K562 (cell line): Measurements from ENCODE around the gene VMP1. TPM values are rescaled to one million over a fixed set of nuclear protein-coding genes. Genes with fewer than 3 reads are reported as not detected.

Experiments
- ATAC-seq: fragments of 200-7000 bp; cut with Tn5 transposase; 3 replicates; pipeline ENCODE4 v1.9.1; 2020; ENCODE audit warnings: moderate library complexity
- BruUV-seq: library from RNA; stranded (reverse); fragments of 400-500 nt; replicated peaks from 2 replicates; lab custom pipeline; 2021; lab: Mats Ljungman, UMichigan
- CTCF ChIA-PET: fragments of 300-600 bp; formaldehyde crosslinking; extraction: SDS; loops from one replicate; lab custom pipeline; 2021; ENCODE audit warnings: low intra/inter-chr PET ratio; lab: Yijun Ruan, JAX
- POLR2A ChIA-PET: fragments of 300-600, 350-650 bp; sonication (Branson Sonifier 250); formaldehyde crosslinking; extraction: SDS; loops from one replicate; lab custom pipeline; 2021; ENCODE audit warnings: antibody characterized with exemption, inconsistent platforms; lab: Yijun Ruan, JAX
- DNase-seq, 4 experiments: peaks; one replicate each; pipeline versions ENCODE4 v3.0.0 to v3.0.0-alpha.2; 2011 to 2018; ENCODE audit warnings: low spot score in 3 of 4, mixed read lengths in 3 of 4; ENCODE audit errors: extremely low read depth in 1 of 4
- FAIRE-seq: peaks from 2 replicates; lab custom pipeline; 2011; peaks lifted over from hg19 to GRCh38; lab: Jason Lieb, UNC
- H2AFZ ChIP-seq: 2 replicates; pipeline ENCODE4 v1.6.0; 2011; ENCODE audit warnings: low read depth, low read length, control low read depth, inconsistent platforms
- H3K27ac ChIP-seq: fragments of 200-600 bp; 3 replicates; pipeline ENCODE4 v1.8.0; 2011; ENCODE audit warnings: low read depth, mild to moderate bottlenecking, control low read depth, inconsistent platforms, low read length, moderate library complexity, mixed read lengths; ENCODE audit errors: extremely low read depth
- H3K27me3 ChIP-seq, 2 experiments: fragments of 300-600 bp in 1 of 2; 2 replicates in 1 of 2; 3 replicates in 1 of 2; pipeline versions ENCODE4 v1.6.0 to v1.8.0; 2011; ENCODE audit warnings: inconsistent platforms in 2 of 2, low read length in 2 of 2, mild to moderate bottlenecking in 1 of 2, mixed read lengths in 1 of 2, moderate library complexity in 1 of 2; ENCODE audit not compliant: control insufficient read depth in 2 of 2, insufficient read depth in 2 of 2
- H3K36me3 ChIP-seq: fragments of 300-600 bp; 3 replicates; pipeline ENCODE4 v1.8.0; 2011; ENCODE audit warnings: mild to moderate bottlenecking, low read length, inconsistent platforms; ENCODE audit not compliant: control insufficient read depth, insufficient read depth
- H3K4me1 ChIP-seq, 2 experiments: fragments of 200-600 bp in 1 of 2; replicated peaks in 1 of 2; 2 replicates in 1 of 2; 3 replicates in 1 of 2; pipeline versions ENCODE4 v1.5.1 to v1.8.0; 2011; ENCODE audit warnings: inconsistent platforms in 2 of 2, low read length in 2 of 2, mild to moderate bottlenecking in 1 of 2, mixed read lengths in 1 of 2, moderate library complexity in 1 of 2; ENCODE audit not compliant: control insufficient read depth in 2 of 2, insufficient read depth in 2 of 2
- H3K4me2 ChIP-seq: 2 replicates; pipeline ENCODE4 v1.6.1; 2011; ENCODE audit warnings: low read length, control low read depth, inconsistent platforms, mixed read lengths; ENCODE audit not compliant: insufficient read depth
- H3K4me3 ChIP-seq: fragments of 200-600 bp; sonication (generic), shearing (Covaris generic); 2 replicates; pipeline ENCODE4 v1.5.1; 2016; ENCODE audit warnings: control low read depth, inconsistent platforms
- H3K79me2 ChIP-seq: fragments of 200-600 bp; 3 replicates; pipeline ENCODE4 v1.8.0; 2011; ENCODE audit warnings: low read length, inconsistent platforms; ENCODE audit not compliant: control insufficient read depth, insufficient read depth
- H3K9ac ChIP-seq, 2 experiments: 2 replicates each; pipeline versions ENCODE4 v1.6.0 to v1.6.1; 2011; ENCODE audit warnings: low read depth in 2 of 2, low read length in 2 of 2, control low read depth in 1 of 2, inconsistent platforms in 1 of 2, mild to moderate bottlenecking in 1 of 2, mixed read lengths in 1 of 2; ENCODE audit not compliant: insufficient read depth in 1 of 2
- H3K9me1 ChIP-seq: one replicate; pipeline ENCODE4 v1.6.0; 2011; ENCODE audit warnings: inconsistent platforms, mild to moderate bottlenecking, low read length, moderate library complexity; ENCODE audit not compliant: control insufficient read depth, insufficient read depth
- H3K9me3 ChIP-seq: replicated peaks from 2 replicates; pipeline ENCODE4 v1.5.1; 2011; ENCODE audit warnings: low read depth, low read length, inconsistent platforms; ENCODE audit not compliant: control insufficient read depth, insufficient read depth
- H4K20me1 ChIP-seq: replicated peaks from 2 replicates; pipeline ENCODE4 v1.6.1; 2011; ENCODE audit warnings: low read length, inconsistent platforms, mixed read lengths; ENCODE audit not compliant: control insufficient read depth, insufficient read depth
- FOXJ2 ChIP-seq: fragments of 200-800 bp; sonication (Bioruptor generic); IDR thresholded peaks from 2 replicates; pipeline ENCODE4 v1.6.1; 2016; ENCODE audit warnings: missing genetic modification characterization, missing compliant biosample characterization
- SAP30 ChIP-seq: fragments of 200-600 bp; sonication (generic); IDR thresholded peaks from 2 replicates; pipeline ENCODE4 v1.6.1; 2012; ENCODE audit warnings: borderline replicate concordance, low read depth, mild to moderate bottlenecking, moderate library complexity, low read length, control low read depth, inconsistent platforms; ENCODE audit not compliant: insufficient read depth, poor library complexity, severe bottlenecking
- STAG1 ChIP-seq: sonication (generic); formaldehyde crosslinking; IDR thresholded peaks from 2 replicates; pipeline ENCODE4 v1.5.0; 2020; ENCODE audit warnings: missing genetic modification reagents, borderline replicate concordance
- THRAP3 ChIP-seq: fragments of 450-650 bp; IDR thresholded peaks from 2 replicates; pipeline ENCODE4 v1.6.1; 2016; ENCODE audit warnings: mild to moderate bottlenecking, inconsistent platforms, borderline replicate concordance
- TRIM28 ChIP-seq: fragments of 450-650 bp; IDR thresholded peaks from 2 replicates; pipeline ENCODE4 v1.6.1; 2017
- ZNF134 ChIP-seq: fragments of 250-450 bp; sonication (Bioruptor Pico); conservative IDR thresholded peaks from 2 replicates; pipeline ENCODE4 v1.4.0; 2020
- ZNF212 ChIP-seq: fragments of 450-650 bp; formaldehyde crosslinking; IDR thresholded peaks from 2 replicates; pipeline ENCODE4 v1.4.0; 2020; ENCODE audit warnings: mild to moderate bottlenecking
- ZNF263 ChIP-seq: sonication (generic); formaldehyde crosslinking; IDR thresholded peaks from 2 replicates; pipeline ENCODE4 v1.8.0; 2022; ENCODE audit warnings: mild to moderate bottlenecking, missing genetic modification reagents, borderline replicate concordance
- ZNF668 ChIP-seq: fragments of 250-450 bp; sonication (Bioruptor Pico); IDR thresholded peaks from 2 replicates; pipeline ENCODE4 v1.8.0; 2022; ENCODE audit warnings: mild to moderate bottlenecking, inconsistent platforms
- WGBS: fragments of 100-300 bp; shearing (Covaris generic); methylation state at CpG from one replicate; pipeline ENCODE4 v1.1.6; 2016; ENCODE audit warnings: low coverage, mixed read lengths; ENCODE audit not compliant: insufficient coverage; ENCODE audit errors: missing lambda C conversion rate; 5-methylcytosine and 5-hydroxymethylcytosine counted together
- in situ Hi-C: fragments of 300-500 bp; cut with MboI; formaldehyde crosslinking; loops from 4 replicates; pipeline ENCODE4 v1.15.0; 2018; ENCODE audit warnings: inconsistent platforms, mixed read lengths
- intact Hi-C: fragments of 100-400 bp; cut with micrococcal nuclease; formaldehyde crosslinking; loops from 2 replicates; pipeline ENCODE4 v1.14.2; 2022
- polyA plus RNA-seq, 8 experiments: library from polyadenylated mRNA; depleted of rRNA in 4 of 8; stranded (reverse) in 5 of 8; unstranded in 3 of 8; fragments of >200 nt; fragmentation: Nextera tagmentation in 2 of 8; fragmentation: Illumina TruSeq in 1 of 8; extraction: Ambion mirVana in 2 of 8; extraction: Trizol in 1 of 8; gene quantifications; 2 replicates each; pipeline versions ENCODE4 v1.2.1 to v1.2.3, GENCODE V29; 2011 to 2014; ENCODE audit warnings: inconsistent platforms in 1 of 8, missing spikeins in 1 of 8
- total RNA-seq, 7 experiments: library from RNA; depleted of rRNA in 6 of 7; stranded (reverse); fragments of >200 nt in 6 of 7; fragmentation: Illumina TruSeq in 2 of 7; extraction: Trizol in 2 of 7; gene quantifications; 2 replicates each; pipeline versions ENCODE4 v1.2.1 to v1.2.3, GENCODE V29; 2011 to 2021; ENCODE audit warnings: low replicate concordance in 1 of 7
- TF ChIP-seq, protein P1 (sequence below): fragments of 250-450 bp; sonication (Bioruptor Pico); IDR thresholded peaks from 2 replicates; pipeline ENCODE4 v1.8.0; 2022; ENCODE audit warnings: moderate library complexity, mild to moderate bottlenecking, inconsistent platforms
- TF ChIP-seq, protein P2 (sequence below): fragments of 150-350 bp; IDR thresholded peaks from 2 replicates; pipeline ENCODE4 v1.6.1; 2014; ENCODE audit warnings: low read depth, mild to moderate bottlenecking, low read length, borderline replicate concordance
- TF ChIP-seq, protein P3 (sequence below): fragments of 200-400 bp; formaldehyde crosslinking; IDR thresholded peaks from 2 replicates; pipeline ENCODE4 v1.6.1; 2017; ENCODE audit warnings: mild to moderate bottlenecking, low read depth, low read length, moderate library complexity
- TF ChIP-seq, protein P4 (sequence below): fragments of 450-650 bp; formaldehyde crosslinking; IDR thresholded peaks from 2 replicates; pipeline ENCODE4 v1.4.0; 2020; ENCODE audit warnings: mild to moderate bottlenecking, moderate library complexity

The VMP1 gene
- total and polyA plus RNA-seq, 9 of the 15 experiments (the other 6 are each of a cell fraction or from before 2014, with no cell fraction given) = 123 to 304 (median 151) TPM

DNA sequence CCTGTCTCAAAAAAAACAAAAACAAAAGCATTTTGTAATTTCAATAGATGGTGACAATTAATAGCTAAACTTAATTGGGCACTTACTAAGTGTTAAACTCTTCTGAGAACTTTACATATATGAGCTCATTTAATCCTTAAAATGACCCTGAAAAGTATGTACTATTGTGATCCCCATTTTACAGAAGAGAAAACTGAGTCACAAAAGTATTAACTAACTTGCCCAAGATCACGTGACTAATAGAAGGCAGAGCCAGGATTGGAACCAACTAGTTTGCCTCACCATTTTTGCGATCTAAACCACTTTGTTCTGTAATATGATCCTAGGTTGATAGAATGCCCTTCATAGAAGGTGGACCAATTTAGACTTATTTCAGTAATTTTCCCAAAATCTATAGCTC, 26.2 kb downstream of the VMP1 start:
- no peak overlapping the region for H3K9ac ChIP-seq
- no TSS peak for BruUV-seq
- intact Hi-C loops = no loop called here
- peaks cover 33% of the 10 kb centered on the region; the same call in 2 of the 3 replicates for H3K36me3 ChIP-seq
- H3K27me3 ChIP-seq = no peaks in the 10 kb centered on the region
- FAIRE-seq = no peak
- in situ Hi-C loops = no loop called here
- H3K9me3 ChIP-seq = no peaks in the 10 kb centered on the region
- no peaks in the 10 kb centered on the region for H3K9me1 ChIP-seq
- ATAC-seq = no peak
- no peaks in the 10 kb centered on the region for H4K20me1 ChIP-seq
- H3K27ac ChIP-seq = no peak overlapping the region
- no peak overlapping the region for H3K4me3 ChIP-seq
- POLR2A ChIA-PET = interaction anchor here (1.0 kb wide), 1 partner anchor 10 kb away, joined by 5 read pairs; no protein-coding TSS in a partner anchor
- peaks cover 30% of the 10 kb centered on the region for H3K79me2 ChIP-seq
- CTCF ChIA-PET = no interaction called here
- WGBS = 94% methylated on average over 2 of the region's 2 CpGs
- no peak overlapping the region for H3K4me2 ChIP-seq
- H3K4me1 ChIP-seq = peaks cover 5 to 9% of the 10 kb centered on the region in 2 experiments; a peak in 3 of 5 replicates
- no peak for DNase-seq
- H2AFZ ChIP-seq = no peak overlapping the region
- TF ChIP-seq ZNF263 (CRISPR knock-in tag) (no peak), FOXJ2 (tag) (no peak), TRIM28 (no peak), SAP30 (no peak), THRAP3 (no peak), STAG1 (CRISPR knock-in tag) (no peak), ZNF212 (no peak), ZNF134 (no peak), ZNF668 (CRISPR knock-in tag) (no peak)
- TF ChIP-seq, protein P1, sequence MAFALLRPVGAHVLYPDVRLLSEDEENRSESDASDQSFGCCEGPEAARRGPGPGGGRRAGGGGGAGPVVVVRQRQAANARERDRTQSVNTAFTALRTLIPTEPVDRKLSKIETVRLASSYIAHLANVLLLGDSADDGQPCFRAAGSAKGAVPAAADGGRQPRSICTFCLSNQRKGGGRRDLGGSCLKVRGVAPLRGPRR (CRISPR knock-in tag) = no peak
- TF ChIP-seq, protein P2, sequence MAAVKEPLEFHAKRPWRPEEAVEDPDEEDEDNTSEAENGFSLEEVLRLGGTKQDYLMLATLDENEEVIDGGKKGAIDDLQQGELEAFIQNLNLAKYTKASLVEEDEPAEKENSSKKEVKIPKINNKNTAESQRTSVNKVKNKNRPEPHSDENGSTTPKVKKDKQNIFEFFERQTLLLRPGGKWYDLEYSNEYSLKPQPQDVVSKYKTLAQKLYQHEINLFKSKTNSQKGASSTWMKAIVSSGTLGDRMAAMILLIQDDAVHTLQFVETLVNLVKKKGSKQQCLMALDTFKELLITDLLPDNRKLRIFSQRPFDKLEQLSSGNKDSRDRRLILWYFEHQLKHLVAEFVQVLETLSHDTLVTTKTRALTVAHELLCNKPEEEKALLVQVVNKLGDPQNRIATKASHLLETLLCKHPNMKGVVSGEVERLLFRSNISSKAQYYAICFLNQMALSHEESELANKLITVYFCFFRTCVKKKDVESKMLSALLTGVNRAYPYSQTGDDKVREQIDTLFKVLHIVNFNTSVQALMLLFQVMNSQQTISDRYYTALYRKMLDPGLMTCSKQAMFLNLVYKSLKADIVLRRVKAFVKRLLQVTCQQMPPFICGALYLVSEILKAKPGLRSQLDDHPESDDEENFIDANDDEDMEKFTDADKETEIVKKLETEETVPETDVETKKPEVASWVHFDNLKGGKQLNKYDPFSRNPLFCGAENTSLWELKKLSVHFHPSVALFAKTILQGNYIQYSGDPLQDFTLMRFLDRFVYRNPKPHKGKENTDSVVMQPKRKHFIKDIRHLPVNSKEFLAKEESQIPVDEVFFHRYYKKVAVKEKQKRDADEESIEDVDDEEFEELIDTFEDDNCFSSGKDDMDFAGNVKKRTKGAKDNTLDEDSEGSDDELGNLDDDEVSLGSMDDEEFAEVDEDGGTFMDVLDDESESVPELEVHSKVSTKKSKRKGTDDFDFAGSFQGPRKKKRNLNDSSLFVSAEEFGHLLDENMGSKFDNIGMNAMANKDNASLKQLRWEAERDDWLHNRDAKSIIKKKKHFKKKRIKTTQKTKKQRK = no peak
- TF ChIP-seq, protein P3, sequence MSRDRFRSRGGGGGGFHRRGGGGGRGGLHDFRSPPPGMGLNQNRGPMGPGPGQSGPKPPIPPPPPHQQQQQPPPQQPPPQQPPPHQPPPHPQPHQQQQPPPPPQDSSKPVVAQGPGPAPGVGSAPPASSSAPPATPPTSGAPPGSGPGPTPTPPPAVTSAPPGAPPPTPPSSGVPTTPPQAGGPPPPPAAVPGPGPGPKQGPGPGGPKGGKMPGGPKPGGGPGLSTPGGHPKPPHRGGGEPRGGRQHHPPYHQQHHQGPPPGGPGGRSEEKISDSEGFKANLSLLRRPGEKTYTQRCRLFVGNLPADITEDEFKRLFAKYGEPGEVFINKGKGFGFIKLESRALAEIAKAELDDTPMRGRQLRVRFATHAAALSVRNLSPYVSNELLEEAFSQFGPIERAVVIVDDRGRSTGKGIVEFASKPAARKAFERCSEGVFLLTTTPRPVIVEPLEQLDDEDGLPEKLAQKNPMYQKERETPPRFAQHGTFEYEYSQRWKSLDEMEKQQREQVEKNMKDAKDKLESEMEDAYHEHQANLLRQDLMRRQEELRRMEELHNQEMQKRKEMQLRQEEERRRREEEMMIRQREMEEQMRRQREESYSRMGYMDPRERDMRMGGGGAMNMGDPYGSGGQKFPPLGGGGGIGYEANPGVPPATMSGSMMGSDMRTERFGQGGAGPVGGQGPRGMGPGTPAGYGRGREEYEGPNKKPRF = no peak
- TF ChIP-seq, protein P4, sequence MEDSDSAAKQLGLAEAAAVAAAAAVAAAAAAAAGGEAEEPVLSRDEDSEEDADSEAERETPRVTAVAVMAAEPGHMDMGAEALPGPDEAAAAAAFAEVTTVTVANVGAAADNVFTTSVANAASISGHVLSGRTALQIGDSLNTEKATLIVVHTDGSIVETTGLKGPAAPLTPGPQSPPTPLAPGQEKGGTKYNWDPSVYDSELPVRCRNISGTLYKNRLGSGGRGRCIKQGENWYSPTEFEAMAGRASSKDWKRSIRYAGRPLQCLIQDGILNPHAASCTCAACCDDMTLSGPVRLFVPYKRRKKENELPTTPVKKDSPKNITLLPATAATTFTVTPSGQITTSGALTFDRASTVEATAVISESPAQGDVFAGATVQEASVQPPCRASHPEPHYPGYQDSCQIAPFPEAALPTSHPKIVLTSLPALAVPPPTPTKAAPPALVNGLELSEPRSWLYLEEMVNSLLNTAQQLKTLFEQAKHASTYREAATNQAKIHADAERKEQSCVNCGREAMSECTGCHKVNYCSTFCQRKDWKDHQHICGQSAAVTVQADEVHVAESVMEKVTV = no peak
